ENCODE measurements around the gene STAT5B. TPM values are rescaled to one million over a fixed set of nuclear protein-coding genes. Genes with fewer than 3 reads are reported as not detected.

Gene STAT5B
- total RNA-seq, 1 experiment from 2014 or later: 42.9 TPM

GRCh38 chr17:42224651-42225050, 51.5 kb downstream of the STAT5B start:
- Mint-ChIP-seq H3K4me3 (no peak overlapping the region), H3K27ac (no peak overlapping the region), H3K9me3 (no peaks in the 10 kb centered on the region), H3K27me3 (ENCODE audit: low read depth) (no peaks in the 10 kb centered on the region), H3K4me1 (no peaks in the 10 kb centered on the region), H3K36me3 (ENCODE audit: insufficient read depth in 1 of 3, low read depth in 3 of 3) (peaks cover 19 to 28% (median 27%) of the 10 kb centered on the region in 3 experiments; a peak in 6 of 7 replicates)
- Histone ChIP-seq H3K4me1 (ENCODE audit: insufficient read depth, low read length) (no peaks in the 10 kb centered on the region), H3K9me3 (ENCODE audit: control insufficient read depth, low read depth, low read length) (no peaks in the 10 kb centered on the region), H3K27me3 (ENCODE audit: insufficient read depth, low read length) (no peaks in the 10 kb centered on the region), H3K9ac (ENCODE audit: extremely low read depth, insufficient read length, low read length) (no peak overlapping the region), H4K8ac (replicated peaks; ENCODE audit: insufficient read length, low read depth, low read length) (no peak overlapping the region), H4K20me1 (ENCODE audit: control insufficient read depth, insufficient read depth, insufficient read length) (peaks cover 4% of the 10 kb centered on the region), H2AFZ (ENCODE audit: low read length) (no peak overlapping the region), H2BK20ac (ENCODE audit: low read depth, low read length, poor library complexity, severe bottlenecking) (no peak overlapping the region), H3K18ac (ENCODE audit: insufficient read length, low read depth, low read length) (no peak overlapping the region), H3K23ac (ENCODE audit: insufficient read length, low read depth, low read length) (no peak overlapping the region), H3K4ac (ENCODE audit: low read depth, low read length) (no peak overlapping the region), H2AK5ac (ENCODE audit: insufficient read length, low read length) (no peak overlapping the region), H2BK15ac (ENCODE audit: low read depth, low read length) (no peak overlapping the region), H3K14ac (ENCODE audit: insufficient read depth, low read length) (no peak overlapping the region), H3T11ph (ENCODE audit: low read length) (no peak overlapping the region), H2BK120ac (ENCODE audit: low read depth, low read length, poor library complexity, severe bottlenecking) (no peak overlapping the region), H3K23me2 (ENCODE audit: insufficient read length, low read depth, low read length, poor library complexity, severe bottlenecking) (no peaks in the 10 kb centered on the region), H2BK12ac (ENCODE audit: insufficient read length, low read depth, low read length) (no peak overlapping the region), H4K5ac (ENCODE audit: insufficient read length, low read depth, low read length) (no peak overlapping the region), H2BK5ac (ENCODE audit: insufficient read length, low read length) (no peak overlapping the region), H3K79me2 (ENCODE audit: insufficient read depth, low read length) (no peaks in the 10 kb centered on the region), H4K91ac (ENCODE audit: insufficient read length, low read depth, low read length) (no peak overlapping the region), H3K79me1 (ENCODE audit: insufficient read depth, low read depth, low read length, poor library complexity, severe bottlenecking) (no peaks in the 10 kb centered on the region), H3K27ac (ENCODE audit: insufficient read length, low read depth, low read length) (no peak overlapping the region), H3K56ac (ENCODE audit: insufficient read length, low read depth, low read length) (no peak overlapping the region), H3K4me2 (ENCODE audit: insufficient read depth, insufficient read length, low read length) (no peak overlapping the region)
- no CpG with 5 or more reads among the region's 6 CpGs for WGBS (ENCODE audit: extremely low coverage, insufficient read length, low lambda C conversion rate)
- TF ChIP-seq CTCF (conservative IDR thresholded peaks at IDR 0.05): no peak
- DNase-seq: no peak

All from H9 (cell line).